ENCODE results near the gene EIF4H. TPM values are rescaled to one million over a fixed set of nuclear protein-coding genes. Genes with fewer than 3 reads are reported as not detected.

EIF4H gene
- polyA plus RNA-seq, 2 of the 4 experiments (the other 2 are of a cell fraction) = 361 to 364 TPM

DNA sequence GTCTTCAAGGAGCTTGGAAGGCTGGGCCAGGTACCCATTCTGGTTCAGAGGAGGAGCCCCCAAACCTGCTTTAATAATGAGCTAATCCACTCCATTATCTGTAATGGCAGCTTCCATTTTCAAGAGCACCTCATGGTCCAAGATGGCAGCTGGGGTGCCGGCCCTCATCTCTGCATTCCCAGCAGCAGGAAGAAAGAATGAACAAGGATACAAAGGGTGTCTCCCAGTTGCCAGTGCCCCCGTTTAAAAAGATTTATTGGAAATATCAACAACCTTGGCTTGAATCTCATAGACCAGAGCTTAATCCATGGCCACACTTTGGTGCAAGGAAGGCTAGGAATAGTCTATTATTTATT, 44.2 kb downstream of the EIF4H start:
- ChIA-PET POLR2A (interaction anchor here (0.5 kb wide), 1 partner anchor 34 kb away, joined by 5 read pairs; no protein-coding TSS in a partner anchor), CTCF (interaction anchor here (0.6 to 28.4 kb wide), 4 partner anchors 9 to 428 kb away, joined by 3 to 684 read pairs (median 48); partner anchors contain the start of gene LAT2)
- TF ChIP-seq MAFK (IDR thresholded peaks at IDR 0.05; ENCODE audit: partially characterized antibody) (no peak), ZNF302 (CRISPR knock-in tag; IDR thresholded peaks at IDR 0.05) (no peak), MAZ (IDR thresholded peaks at IDR 0.05; ENCODE audit: borderline replicate concordance, low read depth, low read length) (no peak), NFE2L2 (conservative IDR thresholded peaks at IDR 0.05; ENCODE audit: low read length) (no peak), ZFP36 (IDR thresholded peaks at IDR 0.05; ENCODE audit: borderline replicate concordance, partially characterized antibody) (no peak), NPAS2 (CRISPR knock-in tag; IDR thresholded peaks at IDR 0.05; ENCODE audit: borderline replicate concordance) (no peak), FOSB (CRISPR knock-in tag; IDR thresholded peaks at IDR 0.05) (no peak), KDM1A (IDR thresholded peaks at IDR 0.05; ENCODE audit: low read depth) (no peak), BHLHE40 (IDR thresholded peaks at IDR 0.05; ENCODE audit: low read depth, low read length) (no peak), FOSL2 (IDR thresholded peaks at IDR 0.05) (no peak), FOSL2 (CRISPR knock-in tag; IDR thresholded peaks at IDR 0.05) (no peak), EP300 (IDR thresholded peaks at IDR 0.05) (no peak), EHMT2 (IDR thresholded peaks at IDR 0.05; ENCODE audit: low read depth) (no peak), RARB (CRISPR knock-in tag; IDR thresholded peaks at IDR 0.05) (no peak)
- TF ChIP-seq, protein P1, sequence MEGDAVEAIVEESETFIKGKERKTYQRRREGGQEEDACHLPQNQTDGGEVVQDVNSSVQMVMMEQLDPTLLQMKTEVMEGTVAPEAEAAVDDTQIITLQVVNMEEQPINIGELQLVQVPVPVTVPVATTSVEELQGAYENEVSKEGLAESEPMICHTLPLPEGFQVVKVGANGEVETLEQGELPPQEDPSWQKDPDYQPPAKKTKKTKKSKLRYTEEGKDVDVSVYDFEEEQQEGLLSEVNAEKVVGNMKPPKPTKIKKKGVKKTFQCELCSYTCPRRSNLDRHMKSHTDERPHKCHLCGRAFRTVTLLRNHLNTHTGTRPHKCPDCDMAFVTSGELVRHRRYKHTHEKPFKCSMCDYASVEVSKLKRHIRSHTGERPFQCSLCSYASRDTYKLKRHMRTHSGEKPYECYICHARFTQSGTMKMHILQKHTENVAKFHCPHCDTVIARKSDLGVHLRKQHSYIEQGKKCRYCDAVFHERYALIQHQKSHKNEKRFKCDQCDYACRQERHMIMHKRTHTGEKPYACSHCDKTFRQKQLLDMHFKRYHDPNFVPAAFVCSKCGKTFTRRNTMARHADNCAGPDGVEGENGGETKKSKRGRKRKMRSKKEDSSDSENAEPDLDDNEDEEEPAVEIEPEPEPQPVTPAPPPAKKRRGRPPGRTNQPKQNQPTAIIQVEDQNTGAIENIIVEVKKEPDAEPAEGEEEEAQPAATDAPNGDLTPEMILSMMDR (IDR thresholded peaks at IDR 0.05) = no peak
- TF ChIP-seq, protein P2, sequence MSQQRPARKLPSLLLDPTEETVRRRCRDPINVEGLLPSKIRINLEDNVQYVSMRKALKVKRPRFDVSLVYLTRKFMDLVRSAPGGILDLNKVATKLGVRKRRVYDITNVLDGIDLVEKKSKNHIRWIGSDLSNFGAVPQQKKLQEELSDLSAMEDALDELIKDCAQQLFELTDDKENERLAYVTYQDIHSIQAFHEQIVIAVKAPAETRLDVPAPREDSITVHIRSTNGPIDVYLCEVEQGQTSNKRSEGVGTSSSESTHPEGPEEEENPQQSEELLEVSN (IDR thresholded peaks at IDR 0.05; ENCODE audit: borderline replicate concordance, low read depth) = no peak
- TF ChIP-seq, protein P3, sequence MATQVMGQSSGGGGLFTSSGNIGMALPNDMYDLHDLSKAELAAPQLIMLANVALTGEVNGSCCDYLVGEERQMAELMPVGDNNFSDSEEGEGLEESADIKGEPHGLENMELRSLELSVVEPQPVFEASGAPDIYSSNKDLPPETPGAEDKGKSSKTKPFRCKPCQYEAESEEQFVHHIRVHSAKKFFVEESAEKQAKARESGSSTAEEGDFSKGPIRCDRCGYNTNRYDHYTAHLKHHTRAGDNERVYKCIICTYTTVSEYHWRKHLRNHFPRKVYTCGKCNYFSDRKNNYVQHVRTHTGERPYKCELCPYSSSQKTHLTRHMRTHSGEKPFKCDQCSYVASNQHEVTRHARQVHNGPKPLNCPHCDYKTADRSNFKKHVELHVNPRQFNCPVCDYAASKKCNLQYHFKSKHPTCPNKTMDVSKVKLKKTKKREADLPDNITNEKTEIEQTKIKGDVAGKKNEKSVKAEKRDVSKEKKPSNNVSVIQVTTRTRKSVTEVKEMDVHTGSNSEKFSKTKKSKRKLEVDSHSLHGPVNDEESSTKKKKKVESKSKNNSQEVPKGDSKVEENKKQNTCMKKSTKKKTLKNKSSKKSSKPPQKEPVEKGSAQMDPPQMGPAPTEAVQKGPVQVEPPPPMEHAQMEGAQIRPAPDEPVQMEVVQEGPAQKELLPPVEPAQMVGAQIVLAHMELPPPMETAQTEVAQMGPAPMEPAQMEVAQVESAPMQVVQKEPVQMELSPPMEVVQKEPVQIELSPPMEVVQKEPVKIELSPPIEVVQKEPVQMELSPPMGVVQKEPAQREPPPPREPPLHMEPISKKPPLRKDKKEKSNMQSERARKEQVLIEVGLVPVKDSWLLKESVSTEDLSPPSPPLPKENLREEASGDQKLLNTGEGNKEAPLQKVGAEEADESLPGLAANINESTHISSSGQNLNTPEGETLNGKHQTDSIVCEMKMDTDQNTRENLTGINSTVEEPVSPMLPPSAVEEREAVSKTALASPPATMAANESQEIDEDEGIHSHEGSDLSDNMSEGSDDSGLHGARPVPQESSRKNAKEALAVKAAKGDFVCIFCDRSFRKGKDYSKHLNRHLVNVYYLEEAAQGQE (IDR thresholded peaks at IDR 0.05) = no peak
- TF ChIP-seq, protein P4, sequence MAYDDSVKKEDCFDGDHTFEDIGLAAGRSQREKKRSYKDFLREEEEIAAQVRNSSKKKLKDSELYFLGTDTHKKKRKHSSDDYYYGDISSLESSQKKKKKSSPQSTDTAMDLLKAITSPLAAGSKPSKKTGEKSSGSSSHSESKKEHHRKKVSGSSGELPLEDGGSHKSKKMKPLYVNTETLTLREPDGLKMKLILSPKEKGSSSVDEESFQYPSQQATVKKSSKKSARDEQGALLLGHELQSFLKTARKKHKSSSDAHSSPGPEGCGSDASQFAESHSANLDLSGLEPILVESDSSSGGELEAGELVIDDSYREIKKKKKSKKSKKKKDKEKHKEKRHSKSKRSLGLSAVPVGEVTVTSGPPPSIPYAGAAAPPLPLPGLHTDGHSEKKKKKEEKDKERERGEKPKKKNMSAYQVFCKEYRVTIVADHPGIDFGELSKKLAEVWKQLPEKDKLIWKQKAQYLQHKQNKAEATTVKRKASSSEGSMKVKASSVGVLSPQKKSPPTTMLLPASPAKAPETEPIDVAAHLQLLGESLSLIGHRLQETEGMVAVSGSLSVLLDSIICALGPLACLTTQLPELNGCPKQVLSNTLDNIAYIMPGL (CRISPR knock-in tag; IDR thresholded peaks at IDR 0.05; ENCODE audit: borderline replicate concordance) = no peak
- Histone ChIP-seq H3K4me3 (no peak overlapping the region), H3K4me2 (no peak overlapping the region), H3K4me1 (peaks cover 18% of the 10 kb centered on the region), H3K27ac (no peak overlapping the region), H3K9me3 (no peaks in the 10 kb centered on the region)
- ATAC-seq = no peak
- no peak for DNase-seq (ENCODE audit: low read depth in 1 of 2, low spot score in 1 of 2)
- FAIRE-seq = no peak
- 61% methylated on average over 2 of the region's 2 CpGs for WGBS (ENCODE audit: missing lambda C conversion rate)

DNA sequence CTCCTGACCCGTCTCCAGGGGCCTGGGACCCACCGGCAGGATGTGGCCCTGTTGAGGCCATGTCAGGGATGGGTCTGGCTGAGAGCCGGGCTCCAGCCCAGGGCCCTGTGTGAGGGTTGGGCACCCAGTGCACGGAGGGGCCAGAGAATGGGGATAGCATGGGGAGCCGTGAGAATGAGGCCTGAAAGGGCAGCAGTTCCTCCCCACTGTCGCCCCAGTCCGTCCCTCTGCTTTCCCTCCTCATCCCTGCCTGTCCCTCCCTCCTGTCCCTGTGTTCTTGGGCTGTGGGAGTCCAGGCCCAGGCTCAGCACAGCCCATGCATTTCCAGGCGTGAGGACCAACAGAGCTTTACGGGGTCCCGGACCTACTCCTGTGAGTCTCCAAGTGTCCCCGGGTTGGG, 45.3 kb downstream of the EIF4H start:
- 81% methylated on average over 7 of the region's 11 CpGs for WGBS (ENCODE audit: missing lambda C conversion rate)
- TF ChIP-seq EHMT2 (IDR thresholded peaks at IDR 0.05; ENCODE audit: low read depth) (no peak), RNF2 (IDR thresholded peaks at IDR 0.05; ENCODE audit: borderline replicate concordance, low read depth) (no peak), NFE2L2 (conservative IDR thresholded peaks at IDR 0.05; ENCODE audit: low read length) (no peak), NR3C1 (IDR thresholded peaks at IDR 0.05) (no peak), FOSL2 (IDR thresholded peaks at IDR 0.05) (no peak), FOSL2 (CRISPR knock-in tag; IDR thresholded peaks at IDR 0.05) (no peak), FOSB (CRISPR knock-in tag; IDR thresholded peaks at IDR 0.05) (no peak), MYC (IDR thresholded peaks at IDR 0.05; ENCODE audit: borderline replicate concordance, low read length) (no peak), RARB (CRISPR knock-in tag; IDR thresholded peaks at IDR 0.05) (no peak), HOXB13 (CRISPR knock-in tag; IDR thresholded peaks at IDR 0.05; ENCODE audit: low read depth) (no peak)
- TF ChIP-seq, protein P5, sequence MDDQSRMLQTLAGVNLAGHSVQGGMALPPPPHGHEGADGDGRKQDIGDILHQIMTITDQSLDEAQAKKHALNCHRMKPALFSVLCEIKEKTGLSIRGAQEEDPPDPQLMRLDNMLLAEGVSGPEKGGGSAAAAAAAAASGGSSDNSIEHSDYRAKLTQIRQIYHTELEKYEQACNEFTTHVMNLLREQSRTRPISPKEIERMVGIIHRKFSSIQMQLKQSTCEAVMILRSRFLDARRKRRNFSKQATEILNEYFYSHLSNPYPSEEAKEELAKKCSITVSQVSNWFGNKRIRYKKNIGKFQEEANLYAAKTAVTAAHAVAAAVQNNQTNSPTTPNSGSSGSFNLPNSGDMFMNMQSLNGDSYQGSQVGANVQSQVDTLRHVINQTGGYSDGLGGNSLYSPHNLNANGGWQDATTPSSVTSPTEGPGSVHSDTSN (IDR thresholded peaks at IDR 0.05) = no peak
- TF ChIP-seq, protein P6, sequence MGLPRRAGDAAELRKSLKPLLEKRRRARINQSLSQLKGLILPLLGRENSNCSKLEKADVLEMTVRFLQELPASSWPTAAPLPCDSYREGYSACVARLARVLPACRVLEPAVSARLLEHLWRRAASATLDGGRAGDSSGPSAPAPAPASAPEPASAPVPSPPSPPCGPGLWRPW (IDR thresholded peaks at IDR 0.05) = no peak
- TF ChIP-seq, protein P1 (IDR thresholded peaks at IDR 0.05) = no peak

More for the DNA sequence above, 45.3 kb downstream of the EIF4H start:
- no peak overlapping the region for H3K4me2 ChIP-seq
- FAIRE-seq = no peak
- H3K4me3 ChIP-seq = no peak overlapping the region
- CTCF ChIA-PET = interaction anchor here (0.6 to 28.4 kb wide), 7 partner anchors 10 to 177 kb away, joined by 3 to 684 read pairs (median 4); partner anchors contain the start of gene LAT2
- POLR2A ChIA-PET = no interaction called here
- H3K27ac ChIP-seq = peak overlapping the region in 1 of 2 experiments; percentile 83; a peak in 2 of 6 replicates
- DNase-seq (ENCODE audit: low read depth in 1 of 2, low spot score in 1 of 2) = no peak
- no peaks in the 10 kb centered on the region for H3K9me3 ChIP-seq
- ATAC-seq = peak; percentile 2 to 18; a peak in 3 of 6 replicates
- H3K4me1 ChIP-seq = peaks cover 18% of the 10 kb centered on the region
